Measurements from ENCODE around the gene CTBP2.

Gene CTBP2

GRCh38 chr10:125035588-125036295, 124.6 kb downstream of the CTBP2 start:
- Histone ChIP-seq H3K27ac (no peak overlapping the region), H3K4me3 (no peak overlapping the region)

GRCh38 chr10:125035136-125035535, 125.2 kb downstream of the CTBP2 start:
- H3K4me3 ChIP-seq: no peak overlapping the region

GRCh38 chr10:125034675-125035074, 125.7 kb downstream of the CTBP2 start:
- H3K4me3 ChIP-seq: no peak overlapping the region
- H3K27ac ChIP-seq: no peak overlapping the region

More at GRCh38 chr10:125035136-125035535, 125.2 kb downstream of the CTBP2 start:
- H3K27ac ChIP-seq: no peak overlapping the region

- no peak overlapping the region for H3K4me3 ChIP-seq
- no peak overlapping the region for H3K27ac ChIP-seq
These were observed 127.0 kb downstream of the CTBP2 start for GRCh38 chr10:125033146-125033924.

GRCh38 chr10:125032474-125033020, 127.8 kb downstream of the CTBP2 start:
- no peak overlapping the region for H3K4me3 ChIP-seq
- no peak overlapping the region for H3K27ac ChIP-seq

GRCh38 chr10:125030567-125031197, 129.7 kb downstream of the CTBP2 start:
- no peak overlapping the region for H3K4me3 ChIP-seq
- no peak overlapping the region for H3K27ac ChIP-seq

- Histone ChIP-seq H3K4me3 (no peak overlapping the region), H3K27ac (no peak overlapping the region)
These were observed 130.7 kb downstream of the CTBP2 start for GRCh38 chr10:125029584-125030242.

GRCh38 chr10:125027871-125028869, 132.2 kb downstream of the CTBP2 start:
- H3K4me3 ChIP-seq: no peak overlapping the region
- H3K27ac ChIP-seq: no peak overlapping the region

GRCh38 chr10:125026974-125027735, 133.2 kb downstream of the CTBP2 start:
- H3K4me3 ChIP-seq: no peak overlapping the region
- H3K27ac ChIP-seq: no peak overlapping the region

- Histone ChIP-seq H3K27ac (no peak overlapping the region), H3K4me3 (no peak overlapping the region)
These were observed 134.1 kb downstream of the CTBP2 start for GRCh38 chr10:125026036-125026931.

GRCh38 chr10:125025341-125025740, 135.0 kb downstream of the CTBP2 start:
- H3K27ac ChIP-seq: no peak overlapping the region
- no peak overlapping the region for H3K4me3 ChIP-seq

GRCh38 chr10:125024497-125025234, 135.7 kb downstream of the CTBP2 start:
- Histone ChIP-seq H3K27ac (peak overlapping the region in 2 of 21 experiments; percentile 35 to 57), H3K4me3 (no peak overlapping the region)

GRCh38 chr10:125023862-125024496, 136.4 kb downstream of the CTBP2 start:
- Histone ChIP-seq H3K27ac (peak overlapping the region in 3 of 21 experiments; percentile 35 to 57 (median 35)), H3K4me3 (no peak overlapping the region)

- H3K27ac ChIP-seq: no peak overlapping the region
These were observed 137.1 kb downstream of the CTBP2 start for GRCh38 chr10:125023255-125023654.

GRCh38 chr10:125022671-125023070, 137.7 kb downstream of the CTBP2 start:
- peak overlapping the region in 1 of 21 experiments; percentile 1 for H3K27ac ChIP-seq

More at GRCh38 chr10:125023255-125023654, 137.1 kb downstream of the CTBP2 start:
- no peak overlapping the region for H3K4me3 ChIP-seq

More at GRCh38 chr10:125022671-125023070, 137.7 kb downstream of the CTBP2 start:
- H3K4me3 ChIP-seq: no peak overlapping the region
